Fibroblast of villous mesenchyme (primary cell): ENCODE measurements around the gene ZFAND5. TPM values are rescaled to one million over a fixed set of nuclear protein-coding genes. Genes with fewer than 3 reads are reported as not detected.

Source experiments
- DNase-seq: peaks from one replicate; pipeline ENCODE4 v3.0.0-alpha.2; 2010; ENCODE audit warnings: low read depth
- H3K4me3 ChIP-seq: 2 replicates; pipeline ENCODE4 v1.5.1; 2011; ENCODE audit warnings: low read depth, mild to moderate bottlenecking, low read length
- total RNA-seq: library from RNA; depleted of rRNA; stranded (reverse); fragments of >200 nt; gene quantifications from 2 replicates; pipeline ENCODE4 v1.2.3, GENCODE V29; 2012
- TF ChIP-seq, protein P1 (sequence below): IDR thresholded peaks from 2 replicates; pipeline ENCODE4 v1.5.1; 2012; ENCODE audit warnings: low read depth, mild to moderate bottlenecking, low read length; ENCODE audit not compliant: insufficient read depth

Gene ZFAND5
- total RNA-seq, 1 donor, result 366 TPM

DNA sequence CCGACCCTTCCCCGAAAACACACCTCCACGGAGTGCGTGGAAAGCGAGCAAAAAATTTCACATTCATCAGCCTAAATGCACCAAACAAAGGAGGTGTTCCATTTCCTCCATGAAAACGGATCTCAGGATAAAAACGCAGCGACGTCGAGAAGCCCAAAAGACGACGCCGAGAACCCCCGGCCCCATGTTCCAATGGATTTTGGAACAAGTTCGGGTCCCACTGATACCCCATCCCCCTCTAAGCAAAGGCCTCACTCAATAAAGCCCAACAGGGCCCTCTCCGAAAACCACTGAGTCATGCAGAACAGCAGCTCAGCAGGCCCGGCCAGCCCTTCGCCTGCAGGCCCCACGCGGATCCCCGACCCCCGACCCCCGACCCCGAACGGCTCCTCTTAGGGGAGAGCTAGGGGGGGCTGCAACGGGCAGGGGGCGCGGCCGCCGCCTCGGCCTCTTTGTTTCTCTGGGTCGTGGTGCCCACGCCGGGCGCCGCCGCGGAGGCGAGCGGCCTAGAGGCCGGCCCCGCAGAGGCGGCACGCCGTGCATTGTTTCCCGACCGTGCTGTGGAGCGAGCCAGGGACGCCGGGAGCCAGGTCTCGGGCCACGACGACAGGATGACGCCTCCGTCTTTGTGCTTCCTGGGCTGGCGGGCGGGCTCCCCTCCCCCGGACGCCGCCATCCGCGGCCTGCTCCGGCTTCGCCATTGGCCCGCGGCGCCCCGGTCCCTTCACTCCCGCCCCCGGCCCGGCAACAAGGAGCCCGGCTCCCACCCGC is 915 bp downstream of the ZFAND5 start:
- TF ChIP-seq, protein P1, sequence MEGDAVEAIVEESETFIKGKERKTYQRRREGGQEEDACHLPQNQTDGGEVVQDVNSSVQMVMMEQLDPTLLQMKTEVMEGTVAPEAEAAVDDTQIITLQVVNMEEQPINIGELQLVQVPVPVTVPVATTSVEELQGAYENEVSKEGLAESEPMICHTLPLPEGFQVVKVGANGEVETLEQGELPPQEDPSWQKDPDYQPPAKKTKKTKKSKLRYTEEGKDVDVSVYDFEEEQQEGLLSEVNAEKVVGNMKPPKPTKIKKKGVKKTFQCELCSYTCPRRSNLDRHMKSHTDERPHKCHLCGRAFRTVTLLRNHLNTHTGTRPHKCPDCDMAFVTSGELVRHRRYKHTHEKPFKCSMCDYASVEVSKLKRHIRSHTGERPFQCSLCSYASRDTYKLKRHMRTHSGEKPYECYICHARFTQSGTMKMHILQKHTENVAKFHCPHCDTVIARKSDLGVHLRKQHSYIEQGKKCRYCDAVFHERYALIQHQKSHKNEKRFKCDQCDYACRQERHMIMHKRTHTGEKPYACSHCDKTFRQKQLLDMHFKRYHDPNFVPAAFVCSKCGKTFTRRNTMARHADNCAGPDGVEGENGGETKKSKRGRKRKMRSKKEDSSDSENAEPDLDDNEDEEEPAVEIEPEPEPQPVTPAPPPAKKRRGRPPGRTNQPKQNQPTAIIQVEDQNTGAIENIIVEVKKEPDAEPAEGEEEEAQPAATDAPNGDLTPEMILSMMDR, result no peak
- peak; percentile 71 for DNase-seq

GRCh38 chr9:72363236-72363635 is 1.8 kb downstream of the ZFAND5 start:
- DNase-seq, result no peak
- TF ChIP-seq, protein P1, result no peak
- peak overlapping the region; percentile 88 for H3K4me3 ChIP-seq

More for the DNA sequence above, 915 bp downstream of the ZFAND5 start:
- peak overlapping the region; percentile 88 for H3K4me3 ChIP-seq

DNA sequence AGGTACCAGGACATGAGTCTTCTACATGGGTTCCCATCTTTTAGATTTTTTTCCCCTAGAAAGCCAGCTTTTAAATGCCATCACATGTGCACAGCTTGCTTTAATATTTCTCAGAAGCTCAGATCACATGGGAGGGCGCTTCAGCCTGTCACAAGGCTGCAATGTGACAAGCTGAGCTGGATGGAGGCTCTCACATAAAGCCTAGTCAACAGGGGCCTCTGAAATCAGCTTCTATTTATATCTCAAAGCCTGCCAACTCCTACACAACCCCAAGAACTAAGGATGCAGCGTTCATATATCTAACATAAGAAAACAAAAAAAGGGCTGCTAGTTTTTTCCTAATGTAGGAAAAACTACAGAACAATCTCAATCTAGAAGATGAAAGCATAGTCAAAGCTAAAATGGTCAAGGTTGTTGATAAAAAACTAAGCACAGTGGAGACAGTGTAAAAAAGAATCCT is 2.3 kb downstream of the ZFAND5 start:
- peak; percentile 87 for DNase-seq
- TF ChIP-seq, protein P1, result no peak
- H3K4me3 ChIP-seq, result peak overlapping the region; percentile 88

DNA sequence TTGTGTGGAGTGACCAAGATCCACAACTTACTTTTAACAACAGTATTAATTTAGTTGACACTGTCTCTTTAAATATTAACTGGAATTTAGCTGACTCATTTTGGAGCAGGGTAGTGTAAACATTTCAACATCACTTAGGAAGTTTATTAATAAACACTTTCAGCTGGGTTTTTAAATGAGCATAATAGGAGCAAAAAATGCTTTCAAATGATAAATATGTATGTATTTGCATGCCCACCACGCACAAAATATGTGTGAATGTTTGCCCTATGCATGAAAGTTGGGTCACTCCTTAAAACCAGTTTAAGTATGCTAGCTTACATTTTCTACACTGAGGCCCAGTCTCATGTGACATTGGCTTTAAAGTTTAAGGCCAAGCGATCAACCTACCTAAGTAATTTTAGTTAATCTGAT is 2.9 kb downstream of the ZFAND5 start:
- TF ChIP-seq, protein P1, result no peak
- H3K4me3 ChIP-seq, result peak overlapping the region; percentile 88
- peak; percentile 76 for DNase-seq

GRCh38 chr9:72361217-72361616 is 3.8 kb downstream of the ZFAND5 start:
- DNase-seq, result no peak
- TF ChIP-seq, protein P1, result no peak
- peak overlapping the region; percentile 88 for H3K4me3 ChIP-seq

- no peak for DNase-seq
- H3K4me3 ChIP-seq, result peak overlapping the region; percentile 88
- TF ChIP-seq, protein P1, result no peak
These were observed 4.7 kb downstream of the ZFAND5 start for GRCh38 chr9:72360324-72360723.
